GM21360 (cell line): ENCODE measurements around the gene PRPF8.
"Not testable (repeated sequence)": the region's sequence is repeated elsewhere in the genome, so short reads cannot be mapped to it uniquely, and the experiment has no call there.

Experiments used
- ATAC-seq: cut with Tn5 transposase; IDR thresholded peaks from one replicate; pipeline ENCODE4 v1.9.1; 2021; ENCODE audit warnings: mild to moderate bottlenecking, moderate library complexity; ENCODE audit not compliant: unreplicated experiment

The PRPF8 gene

GRCh38 chr17:1684378-1685189, at the start of gene PRPF8:
TSS of gene PRPF8 (minus strand) at chr17:1684867. CDS start at chr17:1684571, 296 bp downstream.
- peak; percentile 96 for ATAC-seq

DNA sequence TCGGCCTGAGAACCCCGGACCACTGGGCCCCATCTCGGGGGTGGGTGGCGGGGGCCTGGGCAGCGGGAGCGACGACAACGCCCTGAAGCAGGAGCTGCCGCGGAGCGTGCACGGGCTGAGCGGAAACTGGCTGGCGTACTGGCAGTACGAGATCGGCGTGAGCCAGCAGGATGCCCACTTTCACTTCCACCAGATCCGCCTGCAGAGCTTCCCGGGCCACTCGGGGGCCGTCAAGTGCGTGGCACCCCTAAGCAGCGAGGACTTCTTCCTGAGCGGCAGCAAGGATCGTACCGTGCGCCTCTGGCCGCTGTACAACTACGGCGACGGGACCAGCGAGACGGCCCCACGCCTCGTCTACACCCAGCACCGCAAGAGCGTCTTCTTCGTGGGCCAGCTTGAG, 49.1 kb upstream of the PRPF8 start:
- ATAC-seq = no peak

DNA sequence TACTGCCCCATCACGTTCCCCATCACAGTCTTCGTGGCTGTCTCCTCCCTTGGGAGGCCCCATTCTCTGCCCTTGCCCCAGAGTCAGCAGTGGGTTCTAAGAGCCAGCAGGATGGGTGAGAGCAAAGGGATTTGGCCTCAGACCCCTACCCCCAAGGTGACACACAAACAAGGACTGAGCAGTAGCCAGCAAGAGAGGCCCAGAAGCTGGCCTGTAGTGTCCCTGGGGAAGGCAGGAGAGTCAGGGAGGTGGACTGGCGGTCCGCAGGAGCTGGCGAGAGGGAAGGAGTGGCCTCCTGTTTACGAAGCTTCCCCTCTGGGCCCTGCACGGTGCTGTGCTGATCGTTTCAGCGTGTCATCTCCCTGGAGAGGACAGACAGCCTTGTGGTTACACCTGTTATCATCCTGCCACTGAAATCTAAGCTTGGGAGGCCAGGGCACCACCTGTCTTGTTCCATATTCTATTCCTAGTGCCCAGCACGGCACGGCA, 48.2 kb upstream of the PRPF8 start:
- ATAC-seq = no peak

DNA sequence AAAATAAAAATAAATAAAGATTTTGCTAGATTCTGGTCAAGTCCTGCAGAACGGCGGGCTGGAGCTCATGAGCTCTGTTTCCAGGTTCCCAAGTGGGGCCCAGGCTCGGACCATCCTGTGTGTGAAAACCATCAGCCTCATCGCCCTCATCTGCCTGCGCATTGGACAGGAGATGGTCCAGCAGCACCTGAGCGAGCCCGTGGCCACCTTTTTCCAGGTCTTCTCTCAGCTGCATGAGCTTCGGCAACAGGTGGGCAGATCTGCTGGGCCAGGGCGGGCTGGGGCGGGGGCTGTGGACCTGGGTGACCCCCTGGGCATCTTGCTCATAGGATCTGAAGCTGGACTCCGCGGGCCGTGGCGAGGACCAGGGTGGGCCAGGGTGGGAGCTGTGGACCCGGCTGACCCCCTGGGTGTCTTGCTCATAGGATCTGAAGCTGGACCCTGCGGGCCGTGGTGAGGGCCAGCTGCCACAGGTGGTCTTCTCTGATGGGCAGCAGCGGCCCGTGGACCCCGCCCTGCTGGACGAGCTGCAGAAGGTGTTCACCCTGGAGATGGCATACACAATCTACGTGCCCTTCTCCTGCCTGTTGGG, 47.7 kb upstream of the PRPF8 start:
- no peak for ATAC-seq

- no peak for ATAC-seq
Measured at GRCh38 chr17:1731194-1731506, 46.5 kb upstream of the PRPF8 start.

GRCh38 chr17:1730326-1731193, 45.9 kb upstream of the PRPF8 start:
- no peak for ATAC-seq

- no peak for ATAC-seq
Measured at GRCh38 chr17:1729966-1730325, 45.3 kb upstream of the PRPF8 start.

- ATAC-seq = no peak
Measured at GRCh38 chr17:1727876-1728630, 43.4 kb upstream of the PRPF8 start.

DNA sequence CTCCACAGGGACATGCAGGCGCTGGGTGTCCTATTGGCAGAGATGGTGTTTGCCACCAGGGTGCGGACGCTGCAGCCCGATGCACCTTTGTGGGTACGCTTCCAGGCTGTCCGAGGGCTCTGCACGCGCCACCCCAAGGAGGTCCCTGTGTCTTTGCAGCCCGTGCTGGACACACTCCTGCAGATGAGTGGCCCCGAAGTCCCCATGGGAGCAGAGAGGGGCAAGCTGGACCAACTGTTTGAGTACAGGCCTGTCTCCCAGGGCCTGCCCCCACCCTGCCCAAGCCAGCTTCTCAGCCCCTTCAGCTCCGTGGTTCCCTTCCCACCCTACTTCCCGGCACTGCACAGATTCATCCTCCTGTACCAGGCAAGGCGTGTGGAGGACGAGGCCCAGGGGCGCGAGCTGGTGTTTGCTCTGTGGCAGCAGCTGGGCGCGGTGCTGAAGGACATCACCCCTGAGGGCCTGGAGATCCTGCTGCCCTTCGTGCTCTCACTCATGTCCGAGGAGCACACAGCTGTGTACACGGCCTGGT, 42.7 kb upstream of the PRPF8 start:
- ATAC-seq = no peak

DNA sequence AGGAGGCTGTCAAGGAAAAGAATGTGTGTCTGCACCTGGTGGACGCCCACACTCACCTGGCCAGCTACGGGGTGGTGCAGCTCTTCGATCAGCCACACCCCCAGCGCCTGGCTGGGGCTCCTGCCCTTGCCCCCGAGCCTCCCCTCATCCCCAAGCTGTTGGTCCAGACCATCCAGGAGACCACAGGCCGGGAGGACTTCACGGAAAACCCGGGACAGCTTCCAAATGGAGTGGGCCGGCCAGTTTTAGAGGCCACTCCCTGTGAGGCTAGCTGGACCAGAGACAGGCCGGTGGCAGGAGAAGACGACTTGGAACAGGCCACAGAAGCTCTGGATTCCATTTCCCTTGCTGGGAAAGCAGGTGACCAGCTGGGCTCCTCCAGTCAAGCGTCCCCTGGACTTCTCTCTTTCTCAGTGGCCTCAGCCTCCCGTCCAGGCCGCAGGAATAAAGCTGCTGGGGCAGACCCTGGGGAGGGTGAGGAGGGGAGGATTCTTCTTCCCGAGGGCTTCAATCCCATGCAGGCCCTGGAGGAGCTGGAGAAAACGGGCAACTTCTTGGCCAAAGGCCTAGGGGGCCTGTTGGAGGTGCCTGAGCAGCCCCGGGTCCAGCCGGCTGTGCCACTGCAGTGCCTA, 42.1 kb upstream of the PRPF8 start:
- no peak for ATAC-seq

- no peak for ATAC-seq
Measured at GRCh38 chr17:1725642-1726511, 41.2 kb upstream of the PRPF8 start.

GRCh38 chr17:1724869-1725641, 40.4 kb upstream of the PRPF8 start:
- peak; percentile 17 for ATAC-seq

DNA sequence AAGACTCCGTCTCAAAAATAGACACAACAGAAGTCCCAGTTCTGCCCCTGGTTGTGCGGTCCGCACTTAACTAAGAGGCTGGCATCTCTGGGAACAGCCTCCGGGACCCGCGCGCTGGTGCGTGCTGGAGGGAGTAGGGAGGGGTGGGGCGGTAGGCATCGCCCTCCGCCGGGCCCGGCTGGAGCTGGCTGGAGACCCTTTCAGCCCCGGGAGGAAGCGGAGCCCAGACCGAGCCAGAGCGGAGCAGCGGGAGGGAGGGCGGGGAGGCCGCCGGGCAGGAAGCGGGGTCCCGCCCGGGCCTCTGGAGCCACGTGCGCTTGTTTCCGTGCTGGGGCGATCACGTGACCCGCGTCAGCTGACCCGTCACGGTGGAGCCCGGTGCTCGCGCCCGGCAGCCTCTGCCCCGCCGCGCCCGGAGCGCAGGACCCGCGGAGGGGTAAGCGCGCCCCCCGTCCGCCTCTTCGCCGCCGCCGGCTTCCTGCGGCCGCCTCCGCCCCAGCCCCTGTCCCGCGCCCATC, 39.7 kb upstream of the PRPF8 start, which contains the start of gene WDR81:
Gene WDR81 (plus strand): TSS at position 354 of the 518 bp plus-strand sequence. CDS start 256 bp downstream, outside the sequence.
- ATAC-seq = peak; percentile 52

DNA sequence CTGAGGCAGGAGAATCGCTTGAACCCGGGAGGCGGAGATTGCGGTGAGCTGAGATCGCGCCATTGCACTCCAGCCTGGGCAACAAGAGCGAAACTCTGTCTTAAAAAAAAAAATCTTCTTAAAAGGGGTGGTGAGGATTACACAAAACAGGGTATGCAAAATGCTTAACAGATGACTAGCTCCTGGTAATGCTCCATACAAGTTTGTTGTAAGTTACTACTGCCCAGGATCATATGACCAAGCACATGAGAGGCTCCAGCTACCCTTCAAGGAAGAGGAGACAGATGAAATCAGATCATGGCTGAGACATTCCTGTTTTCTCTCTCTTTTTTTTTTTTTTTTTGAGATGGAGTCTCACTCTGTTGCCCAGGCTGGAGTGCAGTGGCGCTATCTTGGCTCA, 37.4 kb upstream of the PRPF8 start:
- ATAC-seq = not testable (repeated sequence)

- ATAC-seq = no peak
Measured at GRCh38 chr17:1720856-1721386, 36.3 kb upstream of the PRPF8 start.

DNA sequence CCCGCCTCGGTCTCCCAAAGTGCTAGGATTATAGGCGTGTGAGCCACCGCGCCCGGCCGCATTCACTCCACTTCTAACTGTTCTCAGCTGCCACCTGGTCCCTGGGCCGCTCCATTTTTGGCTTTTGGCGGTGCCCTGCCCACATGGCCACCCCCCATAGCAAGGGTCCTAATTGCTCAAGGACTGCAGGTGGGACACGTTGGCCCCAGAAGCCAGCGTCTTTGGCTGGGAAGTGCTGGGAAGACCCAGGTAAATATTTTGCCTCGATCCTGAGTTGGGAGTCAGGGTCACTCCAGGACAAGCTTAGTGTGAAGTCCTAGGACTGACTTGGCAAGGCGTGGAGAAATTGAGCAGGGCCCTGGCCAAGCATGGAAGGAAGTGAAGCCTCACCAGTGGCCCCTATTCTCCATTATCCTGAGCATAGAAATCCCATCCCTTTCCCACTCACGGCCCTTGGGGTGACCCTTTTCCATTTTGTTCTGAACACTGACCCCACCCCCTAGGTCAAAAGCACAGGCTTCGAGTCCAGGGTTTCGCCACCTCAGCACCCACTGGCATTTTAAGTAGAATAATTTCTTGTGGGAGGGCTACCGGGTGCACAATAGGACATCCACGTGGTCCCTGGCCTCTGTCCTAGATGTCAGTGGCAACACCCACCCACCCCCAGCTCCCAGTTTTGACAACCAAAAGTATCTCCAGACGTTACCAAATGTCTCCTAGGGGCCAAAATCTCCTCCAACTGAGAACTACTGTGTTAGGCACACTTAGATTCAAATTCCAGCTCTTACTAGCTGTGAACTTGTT, 33.9 kb upstream of the PRPF8 start:
- ATAC-seq = no peak
